ENCODE results near the gene HOXC11.

HOXC11 gene

GRCh38 chr12:53985994-53986685 lies 13.2 kb downstream of the HOXC11 start:
- DNase-seq (ENCODE audit: low read depth), result no peak

- DNase-seq (ENCODE audit: low read depth), result no peak
These were observed 14.0 kb downstream of the HOXC11 start for GRCh38 chr12:53986686-53987483.

- no peak for DNase-seq (ENCODE audit: low read depth)
These were observed 14.9 kb downstream of the HOXC11 start for GRCh38 chr12:53987787-53988230.

- DNase-seq (ENCODE audit: low read depth), result no peak
These were observed 15.8 kb downstream of the HOXC11 start for GRCh38 chr12:53988541-53989226.

- no peak for DNase-seq (ENCODE audit: low read depth)
These were observed 16.5 kb downstream of the HOXC11 start for GRCh38 chr12:53989227-53990113.

- no peak for DNase-seq (ENCODE audit: low read depth)
These were observed 17.6 kb downstream of the HOXC11 start for GRCh38 chr12:53990311-53991076.

- no peak for DNase-seq (ENCODE audit: low read depth)
These were observed 18.1 kb downstream of the HOXC11 start for GRCh38 chr12:53991077-53991460.

GRCh38 chr12:53992377-53992889 lies 19.5 kb downstream of the HOXC11 start:
- DNase-seq (ENCODE audit: low read depth), result no peak

GRCh38 chr12:53993162-53994008 lies 20.5 kb downstream of the HOXC11 start:
- DNase-seq (ENCODE audit: low read depth), result no peak

- no peak for DNase-seq (ENCODE audit: low read depth)
These were observed 21.0 kb downstream of the HOXC11 start for GRCh38 chr12:53994009-53994263.

GRCh38 chr12:53994264-53995001 lies 21.5 kb downstream of the HOXC11 start:
- no peak for DNase-seq (ENCODE audit: low read depth)

- DNase-seq (ENCODE audit: low read depth), result no peak
These were observed 22.1 kb downstream of the HOXC11 start for GRCh38 chr12:53995002-53995377.

GRCh38 chr12:53995378-53996239 lies 22.7 kb downstream of the HOXC11 start:
- DNase-seq (ENCODE audit: low read depth), result no peak

GRCh38 chr12:53996240-53997203 lies 23.6 kb downstream of the HOXC11 start:
- DNase-seq (ENCODE audit: low read depth), result no peak

GRCh38 chr12:53997204-53998109 lies 24.5 kb downstream of the HOXC11 start:
- DNase-seq (ENCODE audit: low read depth), result no peak
